NCI-H2196 treated with DMSO at 0.1 percent for 48 hours (cell line): ENCODE data around the gene PARP6.

Experiments
- DNase-seq: peaks from one replicate; lab custom pipeline; 2025; ENCODE audit not compliant: unreplicated experiment; lab: John Stamatoyannopoulos, UW

The PARP6 gene

DNA sequence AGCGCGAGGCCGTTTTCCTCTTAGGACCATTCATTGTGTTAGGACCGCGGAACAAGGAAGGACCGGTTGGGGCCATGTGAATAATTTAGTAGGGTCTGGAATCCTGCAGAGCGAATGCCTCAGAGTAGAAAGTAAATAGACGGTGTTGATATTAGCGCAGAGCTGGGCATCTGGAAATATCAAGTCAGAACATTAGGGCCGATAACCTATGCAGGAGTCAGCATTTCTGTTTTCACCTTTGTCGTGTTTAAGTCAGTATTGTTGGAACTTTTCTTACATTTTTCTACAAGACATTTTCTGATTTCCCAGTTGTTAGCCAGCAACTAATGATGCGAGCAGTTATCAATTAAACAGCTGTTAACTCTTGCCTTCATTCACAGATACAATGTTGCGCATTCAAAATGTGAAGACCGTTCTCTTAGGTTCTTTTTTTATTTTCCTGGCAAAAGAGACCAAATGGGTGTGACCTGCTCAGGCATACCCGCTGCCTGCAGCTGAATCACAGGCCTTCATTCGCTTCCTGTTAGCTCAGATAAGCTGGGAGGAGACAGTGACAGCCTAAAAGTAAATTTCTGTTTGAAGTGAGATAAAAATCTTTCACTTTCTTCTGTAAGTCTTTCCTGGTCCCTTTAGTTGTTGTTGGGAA, 40.4 kb downstream of the PARP6 start:
- no peak for DNase-seq

DNA sequence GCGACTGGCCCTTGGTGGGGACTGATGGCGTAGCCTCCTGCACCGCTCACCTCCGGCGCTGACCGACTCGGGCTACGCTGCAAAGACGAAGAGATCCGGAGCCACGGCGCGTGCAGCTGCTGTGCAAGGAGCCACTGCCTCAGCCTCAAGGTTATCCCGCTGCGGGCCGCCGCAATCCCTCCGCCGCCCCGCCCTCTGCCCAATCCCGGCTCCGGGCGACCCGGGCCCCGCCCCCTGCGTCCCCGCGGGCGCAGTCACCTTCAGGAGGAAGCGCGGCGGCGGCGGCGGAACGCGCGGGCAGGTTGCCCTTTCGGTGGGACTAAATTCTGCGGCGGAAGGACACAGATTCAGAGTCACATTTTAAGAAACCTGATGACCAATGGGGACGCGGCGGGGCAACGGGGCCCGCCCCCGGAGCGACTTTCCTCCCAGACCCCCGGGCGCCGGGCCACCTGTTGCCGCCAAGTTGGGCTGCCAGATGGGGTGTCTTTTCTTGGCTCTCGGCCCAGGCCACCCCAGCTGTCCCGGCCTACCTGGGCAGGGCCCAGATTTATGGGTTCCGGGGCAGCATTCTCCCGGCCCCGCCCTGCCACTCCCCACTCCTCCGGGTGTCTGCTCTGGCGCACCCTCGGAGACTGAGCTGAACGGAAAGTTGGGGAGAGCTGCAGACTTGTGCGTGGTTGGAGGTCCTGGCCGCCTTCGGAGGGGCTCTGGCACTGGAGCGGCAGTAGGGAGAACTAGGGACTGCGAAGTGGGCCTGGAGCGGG, 41.1 kb downstream of the PARP6 start, which contains the start of gene PKM:
Gene PKM, minus strand, starts transcription at position 125 of the 767 bp plus-strand sequence. CDS start 12,093 bp downstream, outside the sequence.
- DNase-seq: peak; percentile 76

DNA sequence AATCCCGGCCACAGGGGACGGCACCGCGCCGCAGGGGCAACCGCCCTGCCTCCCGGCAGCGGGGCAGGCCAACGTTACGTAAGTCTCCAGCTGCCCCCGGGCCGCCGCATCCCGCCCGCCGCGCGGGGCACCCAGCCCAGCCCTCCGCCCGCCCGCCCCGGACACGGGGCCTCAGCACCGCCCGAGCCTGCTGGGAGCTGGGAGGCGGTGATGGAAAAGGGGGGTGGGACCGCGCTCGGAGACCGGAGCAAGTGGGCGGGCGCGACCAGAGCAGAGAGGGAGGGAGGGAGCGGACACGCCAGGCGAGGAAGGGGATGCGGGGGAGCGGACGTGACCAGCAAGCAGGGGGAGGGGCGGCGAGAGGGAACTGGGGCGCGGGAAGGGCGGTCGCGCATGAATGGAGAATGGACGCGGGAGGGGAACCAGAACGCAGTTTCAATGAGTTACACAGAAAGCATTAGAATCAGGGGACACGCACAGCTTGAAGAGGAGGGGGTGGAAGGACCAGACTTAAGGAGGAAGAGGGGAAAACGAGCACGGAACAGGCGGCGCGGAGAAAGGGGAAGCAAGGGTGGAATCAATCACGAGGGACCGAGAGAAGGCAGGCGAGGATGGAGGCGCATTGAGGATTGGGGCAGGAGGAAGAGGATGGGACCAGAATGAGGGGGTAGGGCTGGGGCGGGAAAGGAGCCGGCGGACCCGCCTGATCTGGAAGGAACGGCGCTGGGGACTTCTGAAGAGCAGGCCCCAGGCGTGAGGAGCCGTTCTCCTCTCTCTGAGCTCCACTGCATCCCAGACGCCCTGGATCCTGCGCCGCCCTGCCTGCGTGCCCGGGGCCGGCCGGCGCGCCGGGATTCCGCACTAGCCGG, 41.9 kb downstream of the PARP6 start:
- DNase-seq: peak; percentile 29

DNA sequence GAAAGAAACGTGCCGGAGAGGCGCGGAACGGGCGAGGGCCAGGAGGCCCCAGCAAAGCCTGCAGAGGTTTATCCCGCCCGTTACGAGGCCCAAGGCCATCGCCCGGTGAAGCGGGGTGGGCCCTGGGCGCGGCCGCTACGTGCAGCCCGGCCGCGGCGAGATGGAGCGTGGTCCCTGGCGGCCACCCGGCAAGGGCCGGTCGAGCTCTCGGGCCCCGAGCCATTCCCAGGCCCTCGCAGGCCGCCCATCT, 42.5 kb downstream of the PARP6 start:
- DNase-seq: no peak

DNA sequence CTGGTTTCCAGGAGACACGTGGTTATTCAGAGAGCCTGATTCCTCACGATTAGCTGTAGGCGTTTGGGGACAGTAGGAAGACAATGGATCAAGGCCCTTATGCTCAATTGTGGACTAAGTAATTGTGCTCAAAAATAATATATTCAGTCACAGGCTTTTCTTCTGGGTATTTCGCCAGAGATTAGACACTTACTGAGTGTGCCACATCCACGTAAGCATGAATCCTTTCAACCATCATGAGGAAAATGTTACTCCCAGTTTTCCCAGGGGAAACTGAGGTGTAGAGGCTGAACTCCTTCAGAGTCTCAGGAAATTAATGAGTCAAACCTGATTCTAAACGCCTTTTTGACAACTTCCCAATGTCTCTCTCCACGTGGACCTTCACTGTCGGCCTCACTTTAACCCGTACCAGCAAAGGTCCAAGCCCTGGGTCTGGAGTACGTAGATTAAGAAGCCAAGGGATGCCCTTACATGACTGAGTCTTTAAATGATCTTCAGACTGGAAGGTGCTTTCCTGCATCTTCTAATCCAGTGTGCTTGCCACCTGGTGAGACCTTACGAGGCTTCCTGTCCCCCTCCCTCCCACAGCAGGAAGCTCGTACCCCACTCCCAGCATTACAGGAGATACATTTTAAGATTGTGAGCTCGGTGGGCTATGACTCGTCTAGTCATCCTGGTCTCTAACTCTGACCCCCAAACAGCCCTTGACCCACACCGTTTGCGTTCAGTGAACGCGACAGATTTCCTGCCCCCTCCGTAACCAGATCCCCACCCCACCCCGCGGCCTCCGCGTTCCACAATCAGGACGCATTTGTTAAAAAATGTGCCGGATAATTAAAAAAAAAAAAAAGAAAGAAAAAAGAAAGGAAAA, 43.0 kb downstream of the PARP6 start:
- DNase-seq: no peak

DNA sequence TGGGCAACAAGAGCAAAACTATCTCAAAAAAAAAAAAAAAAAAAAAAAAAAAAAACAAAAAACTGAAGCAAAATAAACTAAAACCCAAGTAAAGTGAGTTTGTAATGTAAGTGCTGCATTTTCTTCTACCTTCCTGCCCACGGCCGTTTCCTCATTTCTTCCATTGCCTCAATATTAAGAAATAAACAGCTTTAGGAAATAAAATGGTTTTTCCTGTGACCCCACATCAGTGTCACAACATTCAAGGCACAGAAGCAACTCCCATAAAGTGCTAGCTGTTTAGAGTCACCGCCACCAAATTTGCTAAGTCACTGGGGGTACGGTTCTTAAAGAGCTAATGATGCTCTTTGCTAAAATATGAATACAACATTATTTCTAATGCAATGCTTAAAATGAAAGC, 44.6 kb downstream of the PARP6 start:
- DNase-seq: no peak

DNA sequence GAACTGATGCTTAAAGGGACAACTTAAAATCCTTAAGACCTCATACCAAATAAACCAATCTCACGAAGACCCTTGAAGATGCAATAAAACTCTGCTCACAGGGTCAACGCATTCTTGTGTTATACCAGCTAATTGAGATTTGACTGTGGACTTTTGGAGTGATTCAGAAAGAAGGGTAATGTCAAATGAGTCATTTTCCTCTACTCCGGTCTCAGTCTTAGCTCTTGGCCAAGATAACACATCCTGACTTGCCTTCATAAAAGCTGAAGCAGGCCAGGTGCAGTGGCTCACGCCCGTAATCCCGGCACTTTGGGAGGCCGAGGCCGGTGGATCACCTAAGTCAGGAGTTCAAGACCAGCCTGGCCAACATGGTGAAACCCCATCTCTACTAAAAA, 45.2 kb downstream of the PARP6 start:
- DNase-seq: no peak

DNA sequence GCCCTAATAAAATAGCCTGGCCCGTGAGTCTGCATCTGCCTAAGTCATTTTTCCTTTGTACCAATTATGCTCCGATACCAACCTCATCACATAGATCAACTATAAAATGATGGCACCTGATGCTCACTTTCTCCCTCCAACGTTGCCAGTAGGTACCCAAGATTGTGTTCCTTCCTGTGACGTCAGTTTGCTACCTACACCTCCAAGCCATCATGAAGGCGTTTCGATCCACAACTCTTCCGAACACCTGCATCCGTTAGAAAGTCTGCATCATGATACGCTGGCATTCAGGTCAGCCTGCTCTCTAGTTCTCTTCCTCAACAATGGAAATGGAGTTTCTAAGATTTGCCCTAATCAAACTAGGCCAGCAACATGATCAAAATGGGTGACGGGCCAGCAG, 49.1 kb downstream of the PARP6 start:
- DNase-seq: no peak

DNA sequence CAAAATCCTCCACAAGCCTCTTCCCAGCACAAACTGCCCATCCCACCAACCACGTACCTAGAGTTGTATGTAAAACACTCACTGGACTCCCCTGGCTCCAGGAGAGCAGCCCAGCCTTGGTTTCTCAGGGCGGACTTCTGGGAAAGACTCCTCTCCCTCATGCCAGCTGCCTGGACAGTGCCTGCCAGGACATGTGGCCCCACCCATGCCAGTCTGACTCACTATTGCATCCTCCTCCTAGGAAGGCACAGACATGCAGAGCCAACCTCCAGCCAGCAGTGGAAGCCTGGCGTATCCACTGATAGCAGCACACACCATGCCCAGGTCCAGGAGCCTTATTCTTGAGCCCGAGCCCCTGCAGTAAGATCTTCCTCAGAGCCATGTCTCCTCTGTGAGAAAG, 50.0 kb downstream of the PARP6 start:
- DNase-seq: no peak

DNA sequence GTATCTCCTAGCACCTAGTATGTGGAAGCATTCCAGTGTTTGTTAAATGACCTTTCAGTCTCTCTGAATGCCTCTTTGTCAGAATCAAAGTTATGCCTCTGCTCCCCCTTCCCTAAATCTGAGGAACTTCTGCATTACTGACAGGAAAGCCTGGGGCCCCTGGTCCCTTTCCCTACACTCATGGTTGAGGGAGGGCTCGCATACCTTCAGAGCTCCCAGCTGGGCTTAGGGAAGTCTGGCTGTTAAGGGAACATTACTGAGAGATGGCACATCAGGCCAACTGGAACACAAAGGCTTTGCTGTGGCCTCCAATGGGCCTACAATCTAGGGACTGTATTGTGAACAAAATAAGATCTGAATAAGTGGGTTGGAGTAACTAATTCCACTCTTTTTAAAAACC, 51.7 kb downstream of the PARP6 start:
- DNase-seq: no peak

DNA sequence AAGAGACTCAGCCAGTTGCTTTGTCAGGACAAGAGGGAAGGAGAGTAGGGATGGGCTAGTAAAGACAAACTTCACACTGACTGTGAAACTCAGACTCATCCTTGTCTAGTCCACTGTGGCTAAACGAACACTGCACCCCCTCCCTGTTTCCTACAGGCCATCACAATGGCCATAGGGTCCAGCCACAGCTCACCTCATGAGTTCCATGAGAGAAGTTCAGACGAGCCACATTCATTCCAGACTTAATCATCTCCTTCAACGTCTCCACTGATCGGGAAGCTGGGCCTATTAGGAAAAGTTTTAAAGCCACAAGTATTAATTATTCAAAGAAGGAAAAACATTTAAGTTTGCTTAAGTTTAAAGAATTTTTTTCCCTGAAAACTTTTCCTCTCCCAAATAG, 55.1 kb downstream of the PARP6 start:
- DNase-seq: no peak

DNA sequence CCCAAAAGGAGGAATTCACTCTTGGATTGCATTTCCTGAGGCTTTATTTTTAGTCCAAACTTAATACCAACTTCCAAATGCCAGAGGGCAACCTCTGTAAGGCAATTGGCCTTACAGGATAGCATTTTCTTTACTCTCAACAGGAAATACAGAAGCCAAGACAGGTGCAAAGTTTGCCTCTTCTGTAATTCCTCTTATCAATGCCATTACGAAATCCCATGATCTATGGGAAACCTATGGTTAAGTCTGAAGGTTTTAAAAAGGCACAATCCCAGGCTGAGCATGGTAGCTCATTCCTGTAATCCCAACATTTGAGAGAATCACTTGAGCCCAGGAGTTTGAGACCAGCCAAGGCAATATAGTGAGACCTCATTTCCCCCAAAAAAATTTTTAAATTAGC, 56.3 kb downstream of the PARP6 start:
- DNase-seq: no peak

DNA sequence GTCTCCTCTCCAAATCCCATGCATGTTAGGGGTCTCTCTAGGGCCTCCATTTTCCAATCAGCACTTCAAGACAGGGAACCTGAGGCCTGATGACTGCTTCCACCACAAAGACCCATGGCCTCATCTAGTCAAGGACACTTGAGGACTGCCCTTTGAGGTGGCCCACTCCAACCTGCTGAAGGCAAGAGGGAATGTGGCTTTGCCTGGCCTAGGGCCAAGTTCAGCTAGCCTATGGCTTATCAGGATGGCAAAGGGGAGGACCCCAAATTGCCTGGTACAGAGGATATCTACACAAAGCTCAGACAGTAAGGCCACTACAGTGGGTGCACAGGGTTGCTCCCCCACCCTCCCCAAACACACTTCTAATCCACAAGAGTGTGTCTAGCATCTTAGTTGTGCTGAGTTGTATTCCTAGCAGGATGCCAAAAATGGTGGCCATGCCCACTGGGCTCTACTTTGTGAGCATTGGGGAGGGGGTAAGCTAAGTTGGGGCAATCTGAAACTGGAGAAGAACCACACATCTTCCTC, 64.7 kb downstream of the PARP6 start:
- no peak for DNase-seq

DNA sequence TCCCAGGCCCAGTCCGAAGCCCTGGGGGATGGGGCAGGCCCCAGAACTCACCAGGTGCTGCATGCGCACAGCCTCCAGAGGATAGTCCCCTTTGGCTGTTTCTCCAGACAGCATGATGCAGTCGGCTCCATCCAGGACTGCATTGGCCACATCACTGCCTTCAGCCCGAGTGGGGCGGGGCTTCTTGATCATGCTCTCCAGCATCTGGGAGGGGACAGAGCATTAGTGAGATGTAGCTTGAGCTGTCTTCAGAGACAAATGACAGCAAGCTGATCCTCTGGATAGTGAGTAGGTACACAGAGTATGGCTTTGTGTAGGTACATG, 65.7 kb downstream of the PARP6 start:
- DNase-seq: no peak

DNA sequence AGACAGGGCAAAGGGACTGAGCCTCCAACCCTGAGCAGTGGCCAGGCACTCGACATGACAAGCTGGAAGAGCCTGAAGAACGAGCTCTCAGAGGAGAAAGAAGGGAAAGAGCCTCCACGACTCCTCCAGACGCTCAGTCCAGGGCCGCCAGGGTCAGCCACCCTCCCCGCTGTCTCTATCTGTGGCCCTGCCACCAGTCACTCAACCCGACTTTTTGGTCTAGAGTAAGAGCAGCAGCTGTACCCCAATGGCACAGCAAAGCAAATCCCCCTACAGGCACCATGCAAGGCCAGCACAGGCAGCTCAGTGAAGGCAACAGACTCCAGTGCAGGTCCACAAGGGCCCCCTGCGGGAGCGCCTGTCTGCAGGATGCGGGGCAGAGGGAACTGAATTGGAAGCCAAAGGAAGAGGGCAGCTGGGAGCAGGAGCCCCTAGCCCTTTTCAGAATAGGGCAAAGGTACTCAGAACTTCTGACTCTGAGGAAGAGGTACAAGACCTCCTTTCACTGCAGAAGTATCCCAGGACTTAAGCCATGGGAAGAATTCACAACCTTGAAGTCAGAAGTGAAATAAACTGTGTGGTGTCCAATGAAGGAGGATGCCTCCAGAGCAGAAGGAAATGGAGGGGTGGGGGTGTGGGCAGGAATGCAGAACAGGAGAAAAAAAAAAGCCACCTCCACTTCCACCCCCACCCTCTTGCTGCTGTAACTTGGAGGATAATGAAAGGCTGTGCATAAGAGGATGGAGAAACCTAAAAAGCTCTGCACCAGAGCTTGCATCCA, 66.3 kb downstream of the PARP6 start:
- DNase-seq: no peak

DNA sequence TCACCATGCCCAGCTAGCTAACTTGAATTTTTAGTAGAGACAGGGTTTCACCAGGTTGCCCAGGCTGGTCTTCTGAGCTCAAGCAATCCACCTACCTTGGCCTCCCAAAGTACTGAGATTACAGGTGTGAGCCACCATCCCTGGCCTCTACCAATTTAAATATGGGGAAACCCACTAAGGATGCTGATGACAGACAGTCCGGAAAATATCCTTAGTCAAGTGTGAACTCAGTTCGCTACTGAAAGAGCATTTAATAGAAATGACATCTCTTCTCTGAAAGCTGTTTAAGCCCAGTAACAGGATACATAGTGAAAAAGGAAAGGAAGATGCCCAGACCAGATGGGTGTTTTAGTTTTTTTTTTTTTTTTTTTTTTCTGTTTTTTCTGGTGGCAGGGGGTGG, 67.1 kb downstream of the PARP6 start:
- DNase-seq: no peak

DNA sequence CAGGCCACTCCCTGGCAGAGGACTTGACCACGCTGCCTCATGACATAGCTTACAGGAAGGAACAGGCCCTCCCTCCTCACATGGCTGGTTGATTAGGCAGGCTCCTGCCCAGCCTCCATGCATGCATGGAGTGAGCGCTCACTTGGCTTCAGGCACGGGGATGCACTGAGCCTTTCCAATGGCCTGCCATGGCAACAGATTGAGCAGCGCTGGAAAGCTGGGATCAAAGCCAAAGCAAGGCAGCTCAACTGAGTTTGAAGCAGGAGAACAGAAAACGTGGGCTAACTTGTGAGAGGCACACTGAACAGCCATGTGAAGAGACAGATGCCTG, 68.9 kb downstream of the PARP6 start:
- DNase-seq: peak; percentile 80

DNA sequence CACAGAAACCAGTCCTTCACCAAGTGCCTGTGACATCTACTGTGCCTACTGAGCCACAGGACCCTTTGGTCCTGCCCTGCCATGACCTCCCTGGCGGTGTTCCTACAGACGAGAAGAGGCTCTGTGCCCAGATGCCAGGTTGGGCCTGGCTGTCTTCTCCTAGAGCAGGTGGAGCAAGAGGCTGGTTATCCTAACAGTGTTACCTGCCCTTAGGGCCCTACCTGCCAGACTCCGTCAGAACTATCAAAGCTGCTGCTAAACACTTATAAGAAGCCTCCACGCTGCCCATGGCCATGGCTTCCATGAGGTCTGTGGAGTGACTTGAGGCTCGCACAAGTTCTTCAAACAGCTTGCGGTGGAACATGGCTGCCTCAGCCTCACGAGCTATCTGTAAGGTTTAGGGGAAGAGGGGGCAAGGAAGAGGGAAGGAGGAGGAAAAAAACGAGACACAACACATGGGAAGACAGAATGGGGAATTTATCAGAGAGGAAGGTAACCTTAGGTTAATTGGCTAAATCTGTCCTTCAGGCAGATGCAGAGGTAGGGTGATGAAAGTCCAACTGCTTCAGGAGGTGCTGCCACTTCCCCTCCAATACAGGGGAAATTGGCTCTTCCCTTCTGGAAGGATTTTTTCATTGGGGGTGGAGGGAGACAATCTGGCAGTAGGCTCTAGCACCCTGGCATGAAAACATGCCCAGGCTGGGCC, 69.4 kb downstream of the PARP6 start:
- DNase-seq: no peak

DNA sequence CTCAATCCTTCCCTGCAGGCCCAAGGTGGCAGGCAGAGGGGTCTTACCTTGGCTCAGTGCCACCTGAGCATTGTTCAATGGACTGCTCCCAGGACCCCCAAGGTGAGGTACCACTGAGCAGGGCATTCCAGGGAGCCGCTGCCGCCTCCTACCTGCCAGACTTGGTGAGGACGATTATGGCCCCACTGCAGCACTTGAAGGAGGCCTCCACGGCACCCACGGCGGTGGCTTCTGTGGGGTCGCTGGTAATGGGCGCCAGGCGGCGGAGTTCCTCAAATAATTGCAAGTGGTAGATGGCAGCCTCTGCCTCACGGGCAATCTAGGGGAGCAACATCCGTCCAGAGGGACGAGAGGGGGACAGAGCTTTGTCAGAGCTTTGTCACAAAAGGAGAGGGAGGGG, 70.1 kb downstream of the PARP6 start:
- no peak for DNase-seq

DNA sequence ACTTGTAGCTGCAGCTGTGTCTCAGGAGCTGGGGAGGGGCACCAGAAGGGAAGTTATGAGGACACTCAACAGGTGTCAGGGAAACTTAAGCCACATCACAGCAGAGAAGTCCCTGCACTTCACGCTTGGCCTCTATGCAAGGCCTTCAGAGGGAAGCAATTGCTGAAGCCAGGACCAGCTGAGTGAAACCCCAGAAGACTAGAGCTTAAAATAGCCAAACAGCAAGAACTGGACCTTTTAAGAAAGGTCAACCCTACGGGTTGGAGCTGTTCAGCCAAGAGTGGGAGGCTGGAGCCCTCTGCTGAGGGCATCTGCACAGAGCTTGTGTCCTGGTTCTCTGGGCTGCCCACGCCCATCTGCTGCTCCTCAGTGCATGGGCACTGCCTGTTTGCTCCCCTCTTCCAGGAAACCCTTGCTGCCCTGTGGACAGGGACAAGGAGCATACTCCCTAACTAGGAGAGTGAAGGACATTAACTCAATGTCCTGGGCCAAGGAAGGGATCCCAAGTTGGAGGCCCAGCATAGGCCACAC, 70.9 kb downstream of the PARP6 start:
- DNase-seq: no peak
